Activated CD4-positive, CD25-positive, alpha-beta regulatory T cell treated with anti-CD3 and anti-CD28 coated beads, Interleukin-2, amount 50 U/mL, for 16 hours (primary cell): Measurements from ENCODE around the gene LMCD1.
"Not testable (repeated sequence)": the region's sequence is repeated elsewhere in the genome, so short reads cannot be mapped to it uniquely, and the experiment has no call there.

Experiments used
- DNase-seq: peaks from one replicate; pipeline ENCODE4 v3.0.0-alpha.2; 2020; ENCODE audit warnings: low read depth, low spot score

LMCD1 gene

DNA sequence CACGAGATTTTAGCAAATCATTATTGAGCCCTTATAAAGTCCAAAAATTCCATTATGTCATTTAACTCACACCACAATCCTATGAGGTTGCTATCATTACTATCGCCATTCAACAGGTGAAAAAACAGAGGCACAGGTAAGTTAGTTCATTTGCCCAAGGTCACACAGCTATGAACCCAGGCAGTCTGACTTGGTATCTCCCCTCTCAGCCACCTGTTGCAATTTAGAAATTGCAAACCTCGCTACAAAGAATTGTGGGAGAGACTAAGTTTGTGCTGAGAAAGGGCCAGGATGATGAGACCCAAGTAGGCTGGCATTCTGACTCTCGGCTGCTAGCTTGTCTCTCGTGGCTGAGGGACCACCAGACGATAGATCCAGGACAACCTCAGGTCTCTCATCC is 57.7 kb downstream of the LMCD1 start:
- DNase-seq, result no peak

DNA sequence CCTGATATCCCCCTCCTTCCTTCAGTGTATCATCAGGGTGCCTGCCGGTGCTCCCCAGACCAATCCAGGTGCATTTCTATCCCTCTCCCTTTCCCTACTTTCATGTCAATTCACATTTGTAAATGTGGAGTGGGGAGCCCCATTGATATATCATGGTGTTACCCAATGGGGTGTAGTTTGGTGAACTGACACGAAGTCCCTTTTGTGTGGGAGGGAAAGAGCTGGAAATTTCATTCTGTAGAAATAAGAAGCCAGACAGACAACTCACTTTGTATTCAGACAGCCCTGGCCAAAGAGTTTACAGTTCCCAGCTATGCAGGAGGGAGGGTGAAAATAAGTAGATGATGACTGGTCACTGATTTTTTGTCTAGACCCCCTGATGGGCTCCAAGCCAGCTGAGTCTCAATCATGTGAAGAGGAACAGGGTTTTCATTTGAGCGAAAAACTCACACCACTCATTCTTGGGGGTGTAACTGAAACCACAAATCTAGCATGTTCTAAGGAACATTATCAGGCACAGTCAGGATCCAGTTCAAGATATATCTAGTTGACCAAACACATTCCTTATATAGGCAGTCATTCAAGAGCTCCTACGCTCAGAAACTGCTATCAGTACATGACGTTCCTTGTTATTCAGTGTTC is 58.9 kb downstream of the LMCD1 start:
- DNase-seq, result no peak

DNA sequence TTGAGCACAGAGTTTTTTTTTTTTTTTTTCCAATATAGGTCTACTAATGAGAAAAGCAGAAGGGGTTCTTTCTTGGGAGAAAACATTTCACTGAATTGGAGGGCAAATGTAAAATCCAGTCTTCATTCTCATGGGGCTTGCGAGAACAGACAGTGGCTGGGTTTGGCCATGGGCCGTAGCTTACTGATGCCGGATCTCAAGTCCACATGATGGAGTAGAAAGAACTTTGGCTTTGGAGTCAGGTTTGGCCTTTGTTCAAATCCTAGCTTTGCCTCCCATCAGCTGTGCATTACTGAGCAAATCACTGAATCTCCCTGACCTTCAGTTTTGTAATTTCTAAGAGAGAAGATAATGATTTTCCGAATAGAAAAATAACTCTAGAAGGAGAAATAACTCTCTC is 59.7 kb downstream of the LMCD1 start:
- DNase-seq, result no peak

DNA sequence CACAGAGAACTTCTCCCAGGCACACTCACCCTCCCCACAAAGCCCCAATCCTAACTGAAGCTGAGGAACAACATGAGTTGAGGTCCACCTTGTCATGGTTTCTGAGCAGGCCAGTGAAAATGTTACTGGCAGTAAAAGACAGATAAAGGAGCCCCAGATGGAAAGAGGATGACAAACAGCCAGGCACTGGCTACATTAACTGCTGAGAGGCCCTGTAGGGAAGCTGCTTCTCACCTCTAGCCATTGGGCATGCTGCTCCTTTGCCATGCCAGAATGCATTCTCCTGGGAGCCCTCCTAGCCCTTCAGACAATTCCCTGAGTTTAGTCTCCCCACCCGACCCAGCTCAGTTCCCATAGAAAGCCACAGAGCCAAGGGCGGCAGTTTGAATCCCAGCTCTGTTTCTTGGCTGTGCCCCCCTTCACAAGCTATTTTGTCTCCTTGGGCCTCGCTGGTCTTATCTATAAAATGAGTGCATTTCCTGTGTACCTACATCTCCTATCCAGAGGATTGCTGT is 60.5 kb downstream of the LMCD1 start:
- DNase-seq, result no peak

DNA sequence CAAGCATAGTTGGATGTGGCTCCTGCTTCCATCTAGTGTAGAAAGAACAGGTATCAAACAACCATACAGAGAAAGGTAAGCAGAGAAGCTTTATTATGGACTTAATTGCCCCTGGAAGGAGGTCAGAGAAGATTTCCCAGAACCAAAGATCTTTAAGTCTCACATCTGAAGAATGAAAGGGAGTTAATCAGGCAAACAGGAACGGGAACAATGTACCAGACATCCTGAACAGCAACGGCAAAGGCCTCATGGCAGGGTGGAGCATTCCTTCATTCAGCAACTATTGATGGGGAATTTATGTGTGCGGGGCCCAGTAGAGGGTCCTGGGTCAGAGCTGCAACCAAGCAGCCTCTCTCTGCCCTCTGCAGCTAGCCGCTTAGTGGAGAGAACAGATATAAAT is 61.5 kb downstream of the LMCD1 start:
- no peak for DNase-seq

DNA sequence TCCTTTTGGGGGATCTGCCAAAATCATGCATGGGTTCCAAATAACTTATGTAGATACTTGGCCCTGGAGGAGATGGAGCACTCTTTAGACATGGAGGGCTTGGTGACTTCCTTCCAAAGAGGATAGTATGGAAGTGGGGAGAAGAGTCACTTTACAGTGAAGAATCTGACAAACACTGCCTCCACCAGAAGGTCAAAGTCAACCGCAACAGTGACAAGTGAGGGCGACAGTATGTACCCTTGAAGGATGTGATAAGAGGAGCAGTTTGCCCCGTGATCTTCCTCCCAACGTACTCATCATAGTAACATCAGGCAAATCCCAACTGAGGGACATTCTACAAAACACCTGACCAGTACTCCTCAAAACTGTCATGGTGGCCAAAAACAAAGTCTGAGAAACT is 62.0 kb downstream of the LMCD1 start:
- DNase-seq, result no peak

DNA sequence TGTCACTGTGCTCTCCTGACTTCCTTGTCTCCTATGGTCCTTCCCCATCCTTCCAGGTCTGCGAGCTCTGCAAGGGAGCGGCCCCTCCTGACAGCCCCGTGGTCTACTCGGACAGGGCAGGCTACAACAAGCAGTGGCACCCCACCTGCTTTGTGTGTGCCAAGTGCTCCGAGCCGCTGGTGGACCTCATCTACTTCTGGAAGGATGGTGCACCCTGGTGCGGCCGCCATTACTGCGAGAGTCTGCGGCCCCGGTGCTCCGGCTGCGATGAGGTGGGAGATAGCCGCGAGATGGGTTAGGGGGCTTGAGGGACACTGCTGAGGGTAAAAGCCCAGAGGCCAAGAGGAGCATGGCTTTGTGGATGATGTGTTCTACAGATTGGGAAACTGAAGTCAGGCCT is 63.8 kb downstream of the LMCD1 start:
- no peak for DNase-seq

DNA sequence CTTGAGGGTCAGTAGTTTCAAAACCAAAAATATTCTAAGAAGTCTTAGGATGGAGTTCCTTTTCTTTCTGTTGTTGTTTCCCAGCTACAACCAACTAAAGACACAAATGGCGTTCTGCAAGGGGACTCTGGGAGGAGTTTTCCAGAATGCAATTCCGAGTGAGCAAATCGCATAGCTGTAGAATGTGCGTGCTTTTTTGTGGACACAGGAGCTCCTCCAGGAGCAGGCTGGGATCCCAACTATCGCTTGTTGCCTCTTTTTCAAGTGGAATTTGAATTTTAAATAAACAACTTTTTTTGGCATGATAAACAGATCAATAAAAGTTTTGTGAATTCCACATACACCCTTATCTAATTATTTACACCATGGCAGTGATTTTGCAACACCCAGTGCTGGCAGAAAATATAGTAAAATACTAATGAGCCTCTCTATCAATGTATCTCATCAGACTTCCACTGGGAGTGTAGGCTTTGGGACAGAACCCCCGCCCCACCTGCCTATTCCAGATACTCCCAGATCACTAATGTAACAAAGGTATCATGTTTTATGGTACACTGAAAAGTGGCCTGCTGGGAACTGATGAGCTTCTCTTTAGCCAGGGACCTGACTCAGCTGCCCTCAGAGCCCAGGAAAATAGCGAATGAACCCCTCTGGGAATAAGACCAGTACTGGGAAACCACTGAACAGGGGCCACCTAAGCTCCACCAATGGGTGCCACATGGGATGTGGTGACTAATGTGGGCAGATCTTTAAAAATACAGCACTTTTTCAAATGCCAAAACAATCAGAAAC is 66.4 kb downstream of the LMCD1 start:
- no peak for DNase-seq

DNA sequence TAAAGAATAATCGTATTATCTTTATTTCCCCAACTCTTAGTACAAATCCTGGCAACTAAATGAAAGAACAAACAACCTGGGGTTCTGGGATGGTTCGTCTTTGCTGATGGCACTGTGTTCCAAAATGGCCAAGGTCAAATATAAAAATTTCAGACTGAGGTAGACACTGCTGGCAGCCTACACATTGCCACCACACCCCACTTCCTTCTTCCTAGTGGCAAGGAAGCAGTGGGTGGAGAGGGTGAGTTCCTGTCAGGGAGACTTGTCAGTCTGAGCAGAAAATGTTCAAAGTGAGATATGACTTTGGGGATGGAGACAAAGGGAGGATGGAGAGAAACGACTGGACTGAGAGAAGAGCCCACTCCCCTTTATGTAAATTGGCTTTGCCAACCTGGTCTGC is 69.6 kb downstream of the LMCD1 start:
- DNase-seq, result no peak

DNA sequence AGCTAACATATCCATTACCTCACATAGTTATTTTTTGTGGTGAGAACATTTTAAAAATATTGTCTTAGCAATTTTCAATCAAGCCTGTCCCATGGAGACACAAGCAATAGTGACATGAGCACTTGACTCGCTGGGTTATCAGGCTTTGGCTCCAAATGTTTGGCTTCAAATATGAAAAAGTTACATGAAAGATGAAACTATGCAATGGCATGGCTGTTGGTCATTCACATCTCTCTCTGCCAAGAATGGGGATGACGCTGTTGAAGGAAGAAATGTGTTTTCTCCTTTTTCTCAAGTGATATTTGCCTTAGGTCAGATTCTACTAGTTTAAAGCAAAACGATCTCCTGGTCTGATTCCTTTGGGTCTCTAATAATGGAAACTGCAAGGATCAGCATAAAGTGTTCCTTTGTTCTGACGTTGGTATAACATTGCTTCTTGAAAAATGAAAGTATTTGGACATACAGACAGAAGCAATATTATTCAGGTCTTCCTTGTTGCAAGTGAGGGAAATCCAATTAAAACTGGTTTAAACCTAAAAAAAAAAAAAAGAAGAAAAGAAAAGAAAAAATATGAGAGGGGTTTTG is 71.8 kb downstream of the LMCD1 start:
- no peak for DNase-seq

DNA sequence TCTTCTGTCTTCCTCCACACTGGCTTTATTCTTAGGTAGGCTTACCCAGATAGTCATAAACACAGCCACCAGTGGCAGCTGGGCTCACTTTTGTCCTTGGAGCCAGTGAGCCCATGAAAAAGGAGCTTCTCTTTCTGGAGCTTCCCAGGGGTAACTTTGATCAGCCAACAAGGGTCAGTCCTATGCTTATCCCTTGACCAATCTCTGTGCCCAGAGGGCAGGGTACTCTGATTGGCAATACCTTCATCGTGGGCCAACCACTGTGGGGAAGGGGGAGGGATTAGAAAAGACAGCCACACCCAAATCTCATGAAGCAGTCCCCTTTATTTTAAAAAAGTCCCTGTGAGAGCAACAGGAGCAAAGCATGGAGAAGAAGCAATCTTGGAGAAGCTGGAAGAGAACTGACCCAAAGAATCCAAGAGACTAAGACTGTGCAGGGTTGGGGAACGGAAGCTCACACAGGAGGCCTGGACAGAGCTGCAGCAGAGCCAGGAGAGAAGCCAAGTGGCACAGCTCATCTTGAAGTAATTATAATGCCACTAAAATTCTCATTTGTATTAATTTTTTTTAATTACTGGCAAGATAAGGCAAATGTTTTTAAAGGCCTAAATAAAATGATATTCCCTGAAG is 72.5 kb downstream of the LMCD1 start:
- DNase-seq, result no peak

DNA sequence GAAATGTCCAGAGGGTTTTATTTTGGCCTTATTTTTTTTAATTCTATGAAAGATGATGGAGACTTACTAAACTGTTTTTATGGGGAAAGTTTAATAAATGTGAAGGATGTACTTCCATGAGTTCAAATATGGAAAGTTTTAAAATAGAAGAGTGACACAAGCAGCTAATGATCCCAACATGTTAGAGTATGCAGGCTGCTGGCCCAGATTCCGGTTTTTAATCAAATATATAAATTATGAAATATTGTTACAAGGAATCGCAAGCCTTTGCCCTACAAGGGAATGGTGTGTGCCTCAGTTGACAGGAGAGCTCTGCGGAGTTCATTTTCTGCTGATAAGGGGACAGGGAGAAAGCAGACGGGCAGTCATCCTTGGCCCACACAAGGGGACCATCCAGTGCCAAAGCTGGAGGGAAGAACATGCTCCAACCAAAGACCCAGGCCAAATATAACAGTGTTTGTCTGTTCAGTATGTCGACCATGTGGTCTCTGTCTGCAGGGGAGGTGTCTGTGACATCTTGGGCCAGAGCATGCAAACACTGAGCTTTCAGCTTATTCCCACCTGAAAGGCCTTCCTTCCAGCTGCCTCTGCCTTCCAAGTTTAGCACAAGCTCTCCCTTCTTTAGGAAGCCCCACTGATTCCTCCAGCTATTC is 73.2 kb downstream of the LMCD1 start:
- no peak for DNase-seq

DNA sequence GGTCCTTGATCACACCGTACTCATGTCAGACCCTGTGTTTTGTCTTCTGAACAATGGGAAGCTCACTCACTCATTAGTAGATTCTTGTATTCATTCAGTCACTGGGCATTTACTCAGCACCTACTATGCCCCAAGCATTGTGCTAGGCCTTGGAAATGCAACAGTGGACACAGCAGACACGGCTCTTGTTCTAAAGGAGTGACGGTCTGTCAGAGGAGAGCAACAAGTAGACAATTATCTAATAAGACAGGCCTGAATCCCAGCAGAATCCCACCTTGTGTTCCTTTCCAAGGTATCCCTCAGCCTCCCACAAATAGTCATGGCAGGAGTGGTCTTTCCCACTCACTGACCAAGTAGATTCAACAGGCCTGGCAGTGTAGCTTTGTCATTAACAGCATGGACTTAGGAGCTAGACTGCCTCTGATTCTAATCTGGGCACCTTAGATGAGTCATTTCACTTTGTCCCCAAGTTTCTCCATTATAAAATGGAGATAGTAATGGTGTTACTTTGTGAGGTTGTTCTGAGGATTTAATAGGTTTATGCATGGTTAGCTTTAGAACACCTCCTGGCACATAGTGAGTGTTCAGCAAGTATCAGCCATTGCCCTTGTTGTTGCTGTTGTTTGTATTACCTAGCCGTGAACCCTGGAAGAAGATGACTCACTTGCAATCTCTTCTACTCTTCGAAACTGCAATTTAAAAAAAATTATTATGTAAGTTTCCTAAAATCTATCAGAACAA is 73.9 kb downstream of the LMCD1 start:
- DNase-seq, result no peak

DNA sequence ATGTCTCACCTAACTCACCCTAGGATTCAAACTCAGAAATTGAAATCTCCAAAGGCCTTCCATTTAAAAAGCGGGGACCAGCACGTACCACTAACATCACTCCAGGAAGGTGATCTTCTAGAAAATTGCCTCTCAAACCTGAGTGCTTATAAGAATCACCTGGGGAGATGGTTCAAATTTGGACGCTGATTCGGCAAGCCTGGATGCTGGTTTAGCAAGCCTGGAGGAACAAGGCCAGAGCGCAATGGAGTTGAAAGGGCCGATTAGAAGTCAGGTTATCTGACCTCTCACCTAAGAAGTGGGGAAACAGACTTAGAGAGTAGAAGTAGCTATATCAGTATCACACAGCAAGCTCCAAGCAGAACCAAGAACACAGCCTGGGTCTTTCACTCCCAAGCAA is 74.8 kb downstream of the LMCD1 start:
- DNase-seq, result no peak

DNA sequence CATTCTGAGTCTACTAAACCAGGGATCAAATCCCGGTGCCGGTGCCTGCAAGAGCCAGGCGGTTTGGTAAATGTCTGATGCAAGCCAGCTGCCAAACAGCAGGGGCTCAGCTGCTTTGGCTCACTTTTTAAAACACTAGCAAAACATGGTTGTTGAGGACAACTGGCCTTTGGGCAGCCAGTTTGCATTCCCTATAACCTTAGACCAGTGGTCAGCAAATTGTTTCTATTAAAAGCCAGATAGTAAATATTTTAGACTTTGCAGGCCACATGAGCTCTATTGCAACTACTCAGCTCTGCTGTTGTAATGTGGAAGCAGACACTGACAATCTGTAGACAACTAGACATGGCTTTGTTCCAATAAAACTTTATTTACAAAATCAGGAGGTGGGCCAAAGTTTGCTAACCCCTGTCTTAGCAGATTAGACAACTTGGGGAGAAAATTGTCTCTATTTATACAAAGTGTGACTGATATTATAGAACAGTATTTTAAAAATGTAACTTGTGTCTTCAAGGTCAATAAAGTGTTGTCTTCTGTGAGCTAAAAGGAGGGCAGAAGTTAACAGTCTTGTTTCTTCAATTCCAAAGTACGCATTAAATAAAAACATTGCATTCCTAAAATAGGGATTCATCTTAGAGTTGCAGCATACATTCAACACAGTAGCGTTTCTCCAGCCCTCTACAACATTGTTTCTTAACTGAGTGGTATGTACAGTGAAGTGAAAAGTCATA is 75.4 kb downstream of the LMCD1 start:
- no peak for DNase-seq

DNA sequence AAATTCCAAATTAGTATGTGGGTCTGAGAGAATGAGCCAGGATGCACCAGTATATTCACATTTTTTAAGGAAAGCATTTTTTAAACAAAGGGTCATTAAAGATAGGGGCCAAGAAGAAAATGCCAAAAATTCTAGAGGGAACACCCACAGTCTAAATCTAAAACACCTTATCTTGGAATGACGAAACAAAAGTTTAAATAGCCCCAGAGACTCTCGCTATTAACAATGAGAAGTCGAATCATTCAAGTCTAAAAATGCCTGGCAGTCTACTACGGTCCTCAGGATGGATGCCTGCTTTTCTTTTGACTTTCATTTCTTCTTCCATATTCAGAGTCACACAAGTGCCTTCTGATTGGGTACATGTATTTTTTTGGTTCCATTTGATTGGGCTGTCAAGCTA is 76.7 kb downstream of the LMCD1 start:
- DNase-seq, result no peak

DNA sequence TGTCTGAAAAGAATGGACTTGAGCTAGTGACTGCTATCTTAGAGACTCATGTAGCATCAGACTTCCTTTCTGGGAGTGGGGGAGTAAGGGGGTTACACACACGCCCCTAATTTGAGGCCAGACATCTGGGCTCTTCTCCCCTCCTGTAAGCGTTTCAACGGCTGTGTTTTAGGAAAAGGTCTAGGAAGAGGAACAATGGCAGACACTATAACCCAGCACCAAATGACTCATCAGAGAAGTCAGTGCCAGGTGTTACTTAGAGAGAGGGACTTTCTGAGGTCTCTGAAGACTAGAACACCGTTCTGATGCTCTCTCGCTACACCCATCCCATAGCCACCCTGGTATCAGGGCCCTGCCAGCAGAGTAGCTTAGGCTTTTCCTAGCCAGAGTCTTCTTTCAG is 77.5 kb downstream of the LMCD1 start:
- no peak for DNase-seq

DNA sequence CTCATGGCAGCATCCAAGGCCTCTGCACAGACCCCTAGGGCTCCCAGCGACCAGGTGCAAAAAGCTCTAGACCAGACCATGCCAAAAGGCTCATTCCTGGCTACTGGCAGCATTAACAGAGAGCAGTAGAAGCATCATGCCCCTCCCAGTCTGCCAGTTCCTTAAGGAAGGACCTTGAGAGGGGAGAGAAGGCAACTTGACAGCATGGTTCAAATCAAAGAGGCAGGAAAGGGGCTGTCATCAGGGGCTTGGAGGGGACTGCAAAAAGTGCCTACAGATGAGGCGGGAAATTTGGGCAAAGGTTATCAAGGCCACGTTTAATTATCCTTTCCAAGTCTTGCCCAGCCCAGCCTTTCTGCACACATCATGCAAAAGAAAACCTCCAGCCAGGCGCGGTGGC is 78.3 kb downstream of the LMCD1 start:
- DNase-seq, result no peak

DNA sequence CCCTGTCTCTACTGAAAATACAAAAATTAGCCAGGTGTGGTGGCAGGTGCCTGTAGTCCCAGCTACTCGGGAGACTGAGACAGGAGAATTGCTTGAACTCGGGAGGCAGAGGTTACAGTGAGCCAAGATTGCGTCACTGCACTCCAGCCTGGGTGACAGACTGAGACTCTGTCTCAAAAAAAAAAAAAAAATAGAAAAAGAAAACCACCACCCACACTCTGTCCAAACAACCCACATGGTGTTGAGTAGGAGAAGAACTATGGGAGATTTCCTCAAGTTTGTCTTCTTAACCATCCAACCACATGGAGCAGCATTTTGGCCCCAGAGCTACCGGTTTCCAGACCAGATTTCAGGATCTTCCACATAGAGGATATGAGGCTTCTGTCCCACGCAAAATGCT is 78.8 kb downstream of the LMCD1 start:
- not testable (repeated sequence) for DNase-seq

DNA sequence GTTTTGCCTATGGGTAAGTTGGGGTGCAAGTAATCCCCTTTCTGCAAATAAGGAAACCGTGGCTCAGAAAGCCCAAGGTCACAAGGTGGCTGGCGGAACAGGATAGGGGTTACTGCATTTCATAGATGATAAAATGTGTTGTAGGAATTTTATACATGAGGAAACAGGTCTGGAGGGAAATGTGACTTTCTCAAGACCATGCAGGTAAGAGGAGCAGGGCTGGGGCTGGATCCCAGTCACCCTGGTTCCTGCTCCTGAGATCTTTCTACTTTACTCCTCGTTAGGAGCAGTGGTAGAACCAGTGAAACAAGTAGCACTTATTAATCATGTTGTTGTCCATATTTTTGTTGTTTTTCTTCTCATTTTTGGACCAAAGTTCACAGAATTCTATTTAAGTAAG is 79.8 kb downstream of the LMCD1 start:
- no peak for DNase-seq
